Glutamatergic neuron (in vitro differentiated cells): ENCODE results near the gene FBXL13. TPM values are rescaled to one million over a fixed set of nuclear protein-coding genes. Genes with fewer than 3 reads are reported as not detected.

Experiments used
- DNase-seq: peaks from one replicate; pipeline ENCODE4 v3.0.0; 2022
- H3K27ac Mint-ChIP-seq: one replicate; pipeline ENCODE4 v1.8.0; 2020; ENCODE audit warnings: mild to moderate bottlenecking, mixed read lengths, inconsistent platforms; ENCODE audit not compliant: unreplicated experiment
- H3K27me3 Mint-ChIP-seq: one replicate; pipeline ENCODE4 v1.8.0; 2020; ENCODE audit warnings: mild to moderate bottlenecking, moderate library complexity, mixed read lengths, inconsistent platforms; ENCODE audit not compliant: unreplicated experiment
- H3K36me3 Mint-ChIP-seq: one replicate; pipeline ENCODE4 v1.8.0; 2020; ENCODE audit warnings: mild to moderate bottlenecking, mixed read lengths, inconsistent platforms; ENCODE audit not compliant: unreplicated experiment
- H3K4me1 Mint-ChIP-seq: one replicate; pipeline ENCODE4 v1.8.0; 2020; ENCODE audit warnings: mild to moderate bottlenecking, low read depth, mixed read lengths, inconsistent platforms; ENCODE audit not compliant: unreplicated experiment
- H3K4me3 Mint-ChIP-seq: one replicate; pipeline ENCODE4 v1.8.0; 2020; ENCODE audit warnings: mild to moderate bottlenecking, mixed read lengths, inconsistent platforms; ENCODE audit not compliant: unreplicated experiment
- H3K9me3 Mint-ChIP-seq: one replicate; pipeline ENCODE4 v1.8.0; 2020; ENCODE audit warnings: mild to moderate bottlenecking, moderate library complexity, mixed read lengths, inconsistent platforms; ENCODE audit not compliant: unreplicated experiment
- CTCF ChIP-seq: fragments of 200-600 bp; sonication (generic); IDR thresholded peaks from one replicate; pipeline ENCODE4 v1.5.0; 2021; ENCODE audit not compliant: partially characterized antibody, unreplicated experiment
- total RNA-seq: library from RNA; stranded (reverse); fragmentation: NEBNext Ultra II Directional; extraction: Animal tissue kit (Norgen Biotek cat#: 25700); gene quantifications from one replicate; pipeline ENCODE4 v1.2.1, GENCODE V29; 2021; ENCODE audit not compliant: unreplicated experiment

Gene FBXL13
- total RNA-seq, 1 donor from 2014 or later: 1.1 TPM

GRCh38 chr7:102917436-102918353, 156.9 kb downstream of the FBXL13 start:
- no peaks in the 10 kb centered on the region for H3K27me3 Mint-ChIP-seq
- H3K4me3 Mint-ChIP-seq: no peak overlapping the region
- DNase-seq: no peak
- H3K9me3 Mint-ChIP-seq: no peaks in the 10 kb centered on the region
- no peak overlapping the region for H3K27ac Mint-ChIP-seq
- peaks cover 6% of the 10 kb centered on the region for H3K4me1 Mint-ChIP-seq
- no peak for TF ChIP-seq CTCF
- H3K36me3 Mint-ChIP-seq: no peaks in the 10 kb centered on the region

GRCh38 chr7:102916881-102917280, 157.7 kb downstream of the FBXL13 start:
- Mint-ChIP-seq H3K36me3 (no peaks in the 10 kb centered on the region), H3K9me3 (peaks cover 2% of the 10 kb centered on the region), H3K4me3 (no peak overlapping the region), H3K27ac (no peak overlapping the region), H3K27me3 (no peaks in the 10 kb centered on the region), H3K4me1 (peaks cover 8% of the 10 kb centered on the region)
- DNase-seq: no peak
- no peak for TF ChIP-seq CTCF

GRCh38 chr7:102916426-102916825, 158.2 kb downstream of the FBXL13 start:
- Mint-ChIP-seq H3K27ac (no peak overlapping the region), H3K36me3 (no peaks in the 10 kb centered on the region), H3K9me3 (peaks cover 2% of the 10 kb centered on the region), H3K27me3 (no peaks in the 10 kb centered on the region), H3K4me3 (no peak overlapping the region), H3K4me1 (peaks cover 8% of the 10 kb centered on the region)
- TF ChIP-seq CTCF: no peak
- no peak for DNase-seq

- no peak for DNase-seq
- peaks cover 8% of the 10 kb centered on the region for H3K4me1 Mint-ChIP-seq
- no peak overlapping the region for H3K4me3 Mint-ChIP-seq
- H3K36me3 Mint-ChIP-seq: no peaks in the 10 kb centered on the region
- H3K27me3 Mint-ChIP-seq: no peaks in the 10 kb centered on the region
- H3K9me3 Mint-ChIP-seq: peaks cover 2% of the 10 kb centered on the region
- no peak overlapping the region for H3K27ac Mint-ChIP-seq
- TF ChIP-seq CTCF: no peak
Observed at GRCh38 chr7:102914585-102914984, 160.0 kb downstream of the FBXL13 start.

- Mint-ChIP-seq H3K27me3 (no peaks in the 10 kb centered on the region), H3K9me3 (peaks cover 2% of the 10 kb centered on the region), H3K27ac (no peak overlapping the region), H3K4me3 (no peak overlapping the region), H3K4me1 (peaks cover 8% of the 10 kb centered on the region), H3K36me3 (no peaks in the 10 kb centered on the region)
- TF ChIP-seq CTCF: no peak
- DNase-seq: no peak
Observed at GRCh38 chr7:102913826-102914225, 160.8 kb downstream of the FBXL13 start.
